ENCODE data around the gene LMAN1. TPM values are rescaled to one million over a fixed set of nuclear protein-coding genes. Genes with fewer than 3 reads are reported as not detected.

LMAN1 gene
- total and polyA plus RNA-seq, 2 of the 4 experiments (the other 2 are of a cell fraction): 83.1 to 213 TPM

DNA sequence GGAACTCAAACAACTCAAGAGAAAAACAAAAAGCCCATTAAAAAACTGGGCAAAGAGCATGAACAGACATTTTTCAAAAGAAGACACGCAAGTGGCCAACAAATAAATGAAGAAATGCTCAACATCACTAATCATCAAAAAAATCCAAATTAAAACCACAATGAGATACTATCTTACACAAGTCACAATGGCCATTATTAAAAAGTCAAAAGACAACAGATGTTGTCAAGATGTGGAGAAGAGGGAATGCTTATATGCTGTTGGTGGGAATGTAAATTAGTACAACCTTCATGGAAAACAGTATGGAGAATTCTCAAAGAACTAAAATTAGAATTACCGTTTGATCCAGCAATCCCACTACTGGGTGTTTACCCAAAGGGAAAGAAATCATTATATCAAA, 15.1 kb downstream of the LMAN1 start:
- Histone ChIP-seq H3K14ac (replicated peaks; ENCODE audit: low read depth, low read length) (no peak overlapping the region), H3K27me3 (ENCODE audit: control insufficient read depth, insufficient read depth, low read length) (no peaks in the 10 kb centered on the region), H3K9me1 (ENCODE audit: insufficient read depth, low read length) (peaks cover 5% of the 10 kb centered on the region; the same call in 1 of the 2 replicates), H2AFZ (replicated peaks; ENCODE audit: low read length, poor library complexity) (no peak overlapping the region), H4K5ac (ENCODE audit: low read depth, low read length) (no peak overlapping the region), H3K23ac (ENCODE audit: low read depth, low read length) (no peak overlapping the region), H3K4me3 (ENCODE audit: insufficient read depth, low read depth, low read length) (no peak overlapping the region), H3K36me3 (ENCODE audit: control insufficient read depth, insufficient read depth, low read length) (peaks cover 30% of the 10 kb centered on the region), H2BK20ac (ENCODE audit: low read depth, low read length) (no peak overlapping the region), H4K8ac (ENCODE audit: low read depth in 2 of 2, low read length in 2 of 2) (no peak overlapping the region), H3K9me3 (ENCODE audit: control insufficient read depth, insufficient read depth, low read length) (peaks cover 2% of the 10 kb centered on the region; the same call in 1 of the 2 replicates), H3K27ac (ENCODE audit: insufficient read depth, low read length) (no peak overlapping the region), H3K4me1 (ENCODE audit: control insufficient read depth, insufficient read depth, low read length) (no peaks in the 10 kb centered on the region), H2BK120ac (ENCODE audit: low read depth, low read length) (no peak overlapping the region), H3K18ac (ENCODE audit: low read depth, low read length) (no peak overlapping the region), H2BK5ac (ENCODE audit: low read depth, low read length, poor library complexity, severe bottlenecking) (no peak overlapping the region), H3K79me1 (ENCODE audit: low read depth in 1 of 2, low read length in 2 of 2) (peaks cover 27 to 38% of the 10 kb centered on the region in 2 experiments), H3K9ac (ENCODE audit: low read depth, low read length) (no peak overlapping the region), H4K20me1 (ENCODE audit: insufficient read depth, low read length) (peaks cover 23% of the 10 kb centered on the region; the same call in 1 of the 2 replicates), H2AK9ac (replicated peaks; ENCODE audit: low read depth, low read length, poor library complexity) (no peak overlapping the region), H3K4me2 (ENCODE audit: low read depth, low read length) (no peak overlapping the region), H2BK15ac (ENCODE audit: low read depth, low read length) (no peak overlapping the region), H4K91ac (ENCODE audit: insufficient read depth, low read depth, low read length) (no peak overlapping the region), H3K4ac (ENCODE audit: low read depth, low read length) (no peak overlapping the region), H2AK5ac (ENCODE audit: low read depth, low read length) (no peak overlapping the region), H3K56ac (ENCODE audit: extremely low read depth, insufficient read depth, low read length) (no peak overlapping the region)
- ATAC-seq (ENCODE audit: low read depth) (no peak), DNase-seq (no peak)
- BruUV-seq (replicated peaks): no TSS peak
- WGBS, 2 experiments (ENCODE audit: extremely low coverage in 2 of 2, insufficient read length in 1 of 2): no CpG with 5 or more reads among the region's 2 CpGs
- in situ Hi-C loops (cut with MboI; ENCODE audit: low sequenced_read_pairs): no loop called here
- POLR2A ChIA-PET (ENCODE audit: unreplicated experiment): no interaction called here
- TF ChIP-seq MXI1 (IDR thresholded peaks at IDR 0.05; ENCODE audit: borderline replicate concordance, low read depth, low read length) (no peak), POLR2A (IDR thresholded peaks at IDR 0.05; ENCODE audit: low read depth, low read length) (no peak), FOS (IDR thresholded peaks at IDR 0.05; ENCODE audit: low read depth, low read length) (no peak), RCOR1 (IDR thresholded peaks at IDR 0.05; ENCODE audit: insufficient replicate concordance, low read length) (no peak), RFX5 (IDR thresholded peaks at IDR 0.05; ENCODE audit: low read depth, low read length) (no peak), MAZ (IDR thresholded peaks at IDR 0.05; ENCODE audit: borderline replicate concordance, low read depth, low read length) (no peak), BHLHE40 (IDR thresholded peaks at IDR 0.05; ENCODE audit: low read depth, low read length) (no peak), MAFK (IDR thresholded peaks at IDR 0.05; ENCODE audit: low read depth, low read length) (no peak), NFE2L2 (IDR thresholded peaks at IDR 0.05; ENCODE audit: low read depth, low read length) (no peak), CHD1 (IDR thresholded peaks at IDR 0.05; ENCODE audit: low read depth, low read length) (no peak), RAD21 (IDR thresholded peaks at IDR 0.05; ENCODE audit: low read length) (no peak), USF2 (IDR thresholded peaks at IDR 0.05; ENCODE audit: low read depth, low read length) (no peak)
- dilution Hi-C loops (cut with HindIII; ENCODE audit: low sequenced_read_pairs, unreplicated experiment): no loop called here
- intact Hi-C loops (cut with micrococcal nuclease): no loop called here
- CTCF ChIA-PET: no interaction called here
